ENCODE results near the gene NLGN1. TPM values are rescaled to one million over a fixed set of nuclear protein-coding genes. Genes with fewer than 3 reads are reported as not detected.

The NLGN1 gene
- total RNA-seq, 1 donor from 2014 or later: 3.9 TPM

DNA sequence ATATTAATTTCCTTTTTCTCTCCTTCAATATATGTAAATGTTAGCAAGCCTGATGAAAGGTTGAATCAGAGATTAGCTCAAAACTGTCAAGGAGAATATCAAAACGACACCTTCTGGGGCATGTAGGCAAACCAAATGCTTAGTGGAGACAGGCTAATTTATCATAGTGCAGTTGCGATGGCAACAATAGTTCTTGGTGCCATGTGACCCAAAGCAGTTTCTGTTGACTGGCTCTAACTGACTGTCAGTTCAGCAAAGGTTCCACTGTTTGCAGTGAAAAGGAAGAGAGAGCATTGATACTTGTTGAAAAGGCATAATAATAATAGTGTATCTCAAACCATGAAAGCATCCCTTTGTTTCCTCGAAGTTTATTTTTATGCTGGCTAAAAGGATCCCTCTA, 513.9 kb downstream of the NLGN1 start:
- H3K4me3 ChIP-seq: no peak overlapping the region
- no peak overlapping the region for H3K27ac ChIP-seq
- TF ChIP-seq, protein P1, sequence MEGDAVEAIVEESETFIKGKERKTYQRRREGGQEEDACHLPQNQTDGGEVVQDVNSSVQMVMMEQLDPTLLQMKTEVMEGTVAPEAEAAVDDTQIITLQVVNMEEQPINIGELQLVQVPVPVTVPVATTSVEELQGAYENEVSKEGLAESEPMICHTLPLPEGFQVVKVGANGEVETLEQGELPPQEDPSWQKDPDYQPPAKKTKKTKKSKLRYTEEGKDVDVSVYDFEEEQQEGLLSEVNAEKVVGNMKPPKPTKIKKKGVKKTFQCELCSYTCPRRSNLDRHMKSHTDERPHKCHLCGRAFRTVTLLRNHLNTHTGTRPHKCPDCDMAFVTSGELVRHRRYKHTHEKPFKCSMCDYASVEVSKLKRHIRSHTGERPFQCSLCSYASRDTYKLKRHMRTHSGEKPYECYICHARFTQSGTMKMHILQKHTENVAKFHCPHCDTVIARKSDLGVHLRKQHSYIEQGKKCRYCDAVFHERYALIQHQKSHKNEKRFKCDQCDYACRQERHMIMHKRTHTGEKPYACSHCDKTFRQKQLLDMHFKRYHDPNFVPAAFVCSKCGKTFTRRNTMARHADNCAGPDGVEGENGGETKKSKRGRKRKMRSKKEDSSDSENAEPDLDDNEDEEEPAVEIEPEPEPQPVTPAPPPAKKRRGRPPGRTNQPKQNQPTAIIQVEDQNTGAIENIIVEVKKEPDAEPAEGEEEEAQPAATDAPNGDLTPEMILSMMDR (IDR thresholded peaks at IDR 0.05): no peak
- no peaks in the 10 kb centered on the region for H3K4me1 ChIP-seq
- H3K27me3 ChIP-seq (ENCODE audit: low read depth): no peaks in the 10 kb centered on the region
- ATAC-seq (no peak), DNase-seq (no peak)
- no peaks in the 10 kb centered on the region for H3K9me3 ChIP-seq
- no peaks in the 10 kb centered on the region for H3K36me3 ChIP-seq
- intact Hi-C loops (cut with DNase I): no loop called here

DNA sequence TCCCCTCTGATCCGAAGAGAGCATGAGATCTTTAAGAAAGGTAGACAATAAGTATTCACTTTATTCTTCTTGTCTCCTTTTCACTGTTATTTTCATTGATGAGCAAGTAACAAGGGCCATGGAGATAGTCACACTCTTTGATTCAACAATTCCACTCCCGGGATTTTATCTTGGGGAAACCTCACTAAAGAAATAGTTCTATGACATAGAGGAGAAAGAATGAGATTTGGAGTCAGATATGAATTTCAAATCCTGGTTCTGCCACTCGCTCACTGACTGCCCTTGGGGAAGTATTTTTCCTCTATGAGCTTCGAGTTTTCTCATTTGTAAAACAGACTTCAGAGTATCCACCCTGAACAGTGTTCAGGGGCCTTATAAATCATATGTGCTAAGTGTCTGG, 514.6 kb downstream of the NLGN1 start:
- Histone ChIP-seq H3K4me1 (no peaks in the 10 kb centered on the region), H3K36me3 (no peaks in the 10 kb centered on the region), H3K27ac (no peak overlapping the region), H3K27me3 (ENCODE audit: low read depth) (no peaks in the 10 kb centered on the region), H3K4me3 (no peak overlapping the region), H3K9me3 (no peaks in the 10 kb centered on the region)
- DNase-seq: no peak
- intact Hi-C loops (cut with DNase I): no loop called here
- TF ChIP-seq, protein P1 (IDR thresholded peaks at IDR 0.05): no peak
- no peak for ATAC-seq

DNA sequence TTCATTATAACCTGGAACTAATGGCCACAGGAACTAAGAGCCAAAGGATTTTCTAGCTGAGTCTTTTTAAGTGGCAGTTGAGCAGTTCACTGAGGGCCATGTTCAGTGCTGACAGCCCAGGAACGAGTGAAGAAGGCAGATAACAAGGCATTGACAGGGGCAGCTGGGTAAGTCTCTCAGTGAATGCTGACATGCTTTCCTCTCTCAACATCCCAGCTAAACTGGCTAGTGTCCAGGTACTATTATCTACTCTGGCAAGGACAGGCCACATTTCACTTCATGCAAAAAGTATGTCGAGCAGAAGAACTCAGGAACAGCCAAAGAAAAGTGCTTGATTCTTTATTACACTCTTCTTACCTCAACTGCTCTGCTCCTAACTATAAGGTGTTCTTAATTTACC, 515.9 kb downstream of the NLGN1 start:
- Histone ChIP-seq H3K4me1 (no peaks in the 10 kb centered on the region), H3K9me3 (no peaks in the 10 kb centered on the region), H3K4me3 (no peak overlapping the region), H3K36me3 (no peaks in the 10 kb centered on the region), H3K27me3 (ENCODE audit: low read depth) (no peaks in the 10 kb centered on the region), H3K27ac (no peak overlapping the region)
- intact Hi-C loops (cut with DNase I): no loop called here
- no peak for DNase-seq
- TF ChIP-seq, protein P1 (IDR thresholded peaks at IDR 0.05): no peak
- ATAC-seq: no peak

DNA sequence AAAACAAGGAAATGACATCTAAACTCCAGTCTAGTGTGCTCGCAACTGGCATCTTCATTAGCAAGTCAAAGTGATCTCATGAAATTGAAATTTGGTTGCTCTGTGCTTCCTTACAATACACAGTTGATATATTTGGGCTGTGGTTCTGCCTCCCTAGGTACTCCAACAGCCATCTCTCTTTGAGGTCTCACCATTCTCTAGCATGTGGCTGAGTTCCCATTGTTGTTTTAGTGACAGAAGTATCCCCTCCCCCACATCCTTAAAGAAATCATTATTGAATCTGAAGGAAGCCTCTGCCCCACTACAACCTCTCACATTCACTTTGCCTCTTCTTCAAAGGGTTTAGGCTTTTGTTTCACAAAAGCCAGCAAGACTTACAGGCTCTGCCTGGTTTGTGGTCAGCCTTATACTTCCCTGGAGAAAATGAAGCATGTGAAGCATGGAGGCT, 516.5 kb downstream of the NLGN1 start:
- H3K27me3 ChIP-seq (ENCODE audit: low read depth): no peaks in the 10 kb centered on the region
- H3K36me3 ChIP-seq: no peaks in the 10 kb centered on the region
- H3K4me3 ChIP-seq: no peak overlapping the region
- no peaks in the 10 kb centered on the region for H3K4me1 ChIP-seq
- DNase-seq (no peak), ATAC-seq (no peak)
- intact Hi-C loops (cut with DNase I): no loop called here
- no peak overlapping the region for H3K27ac ChIP-seq
- no peaks in the 10 kb centered on the region for H3K9me3 ChIP-seq
- TF ChIP-seq, protein P1 (IDR thresholded peaks at IDR 0.05): no peak

DNA sequence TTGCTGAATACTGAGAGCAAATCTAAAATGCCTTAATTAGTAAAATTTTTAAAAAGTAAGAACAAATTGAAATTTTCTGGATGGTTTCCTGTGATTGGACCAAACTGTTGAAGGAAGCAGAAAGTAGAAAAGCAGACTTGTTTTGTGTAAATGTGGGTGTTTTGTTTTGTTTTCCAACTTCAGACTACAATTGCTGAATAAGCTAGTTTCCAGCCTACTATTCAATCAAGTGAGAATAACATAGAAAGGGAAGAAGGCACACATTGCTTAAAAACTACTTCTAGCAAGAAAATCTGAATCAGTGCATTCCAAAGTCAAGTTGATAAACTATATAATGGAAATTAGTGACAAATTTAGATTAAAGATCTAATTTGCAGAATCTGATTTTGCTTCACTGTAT, 519.3 kb downstream of the NLGN1 start:
- no peaks in the 10 kb centered on the region for H3K9me3 ChIP-seq
- no peak overlapping the region for H3K4me3 ChIP-seq
- no peaks in the 10 kb centered on the region for H3K36me3 ChIP-seq
- TF ChIP-seq, protein P1 (IDR thresholded peaks at IDR 0.05): no peak
- ATAC-seq: no peak
- H3K4me1 ChIP-seq: no peaks in the 10 kb centered on the region
- DNase-seq: no peak
- no peak overlapping the region for H3K27ac ChIP-seq
- H3K27me3 ChIP-seq (ENCODE audit: low read depth): no peaks in the 10 kb centered on the region
- intact Hi-C loops (cut with DNase I): no loop called here

DNA sequence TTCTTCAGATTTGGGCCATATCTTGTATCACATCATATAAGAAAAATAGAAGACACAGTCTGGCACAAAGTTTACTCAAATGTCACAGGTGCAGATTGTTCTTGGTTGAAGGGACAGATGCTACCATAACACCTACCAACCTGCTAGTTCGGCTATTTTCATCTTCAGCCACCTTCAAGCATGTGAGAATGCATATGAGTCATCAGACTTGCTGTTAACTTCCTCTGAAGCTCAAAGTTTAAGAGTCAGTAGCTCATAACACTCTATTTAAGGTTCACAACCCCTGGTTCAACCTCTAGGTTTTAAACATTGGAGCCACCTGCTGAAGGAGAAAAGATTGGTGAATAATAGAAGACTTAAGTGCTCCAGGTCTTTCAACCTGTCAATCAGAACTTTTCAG, 522.8 kb downstream of the NLGN1 start:
- intact Hi-C loops (cut with DNase I): no loop called here
- DNase-seq (no peak), ATAC-seq (no peak)
- no peaks in the 10 kb centered on the region for H3K36me3 ChIP-seq
- no peak overlapping the region for H3K27ac ChIP-seq
- H3K4me3 ChIP-seq: no peak overlapping the region
- no peaks in the 10 kb centered on the region for H3K27me3 ChIP-seq (ENCODE audit: low read depth)
- TF ChIP-seq, protein P1 (IDR thresholded peaks at IDR 0.05): no peak
- no peaks in the 10 kb centered on the region for H3K9me3 ChIP-seq
- no peaks in the 10 kb centered on the region for H3K4me1 ChIP-seq

Data from lower lobe of right lung (tissue), 2 donors.